Measurements from ENCODE around the gene FAM170A. TPM values are rescaled to one million over a fixed set of nuclear protein-coding genes. Genes with fewer than 3 reads are reported as not detected.

Gene FAM170A
- total RNA-seq, 1 donor from 2014 or later, result not detected

GRCh38 chr5:119651486-119651885 is 22.1 kb downstream of the FAM170A start:
- H3K4me1 Mint-ChIP-seq, result no peaks in the 10 kb centered on the region
- H3K9me3 Mint-ChIP-seq, result no peaks in the 10 kb centered on the region
- CTCF ChIA-PET, result no interaction called here
- H3K27ac Mint-ChIP-seq, result no peak overlapping the region
- ATAC-seq (ENCODE audit: low read depth) (no peak), DNase-seq (no peak)
- peaks cover 7% of the 10 kb centered on the region for H3K27me3 Mint-ChIP-seq
- intact Hi-C loops (cut with micrococcal nuclease), result no loop called here
- POLR2A ChIA-PET, result no interaction called here
- no peak overlapping the region for H3K4me3 Mint-ChIP-seq
- H3K36me3 Mint-ChIP-seq (ENCODE audit: low read depth), result no peaks in the 10 kb centered on the region
- no peak for TF ChIP-seq CTCF (IDR thresholded peaks at IDR 0.05)

- Mint-ChIP-seq H3K4me3 (no peak overlapping the region), H3K27me3 (peaks cover 4% of the 10 kb centered on the region), H3K27ac (no peak overlapping the region), H3K9me3 (no peaks in the 10 kb centered on the region), H3K36me3 (ENCODE audit: low read depth) (no peaks in the 10 kb centered on the region), H3K4me1 (no peaks in the 10 kb centered on the region)
- no peak for TF ChIP-seq CTCF (IDR thresholded peaks at IDR 0.05)
- ChIA-PET POLR2A (no interaction called here), CTCF (no interaction called here)
- DNase-seq (no peak), ATAC-seq (ENCODE audit: low read depth) (no peak)
- intact Hi-C loops (cut with micrococcal nuclease), result no loop called here
These were observed 25.7 kb downstream of the FAM170A start for GRCh38 chr5:119655061-119655460.

GRCh38 chr5:119656023-119656422 is 26.7 kb downstream of the FAM170A start:
- no peak for TF ChIP-seq CTCF (IDR thresholded peaks at IDR 0.05)
- ATAC-seq (ENCODE audit: low read depth), result no peak
- H3K4me1 Mint-ChIP-seq, result no peaks in the 10 kb centered on the region
- intact Hi-C loops (cut with micrococcal nuclease), result no loop called here
- no peak for DNase-seq
- no peaks in the 10 kb centered on the region for H3K27me3 Mint-ChIP-seq
- H3K4me3 Mint-ChIP-seq, result no peak overlapping the region
- ChIA-PET CTCF (no interaction called here), POLR2A (no interaction called here)
- H3K36me3 Mint-ChIP-seq (ENCODE audit: low read depth), result no peaks in the 10 kb centered on the region
- no peaks in the 10 kb centered on the region for H3K9me3 Mint-ChIP-seq
- no peak overlapping the region for H3K27ac Mint-ChIP-seq

DNA sequence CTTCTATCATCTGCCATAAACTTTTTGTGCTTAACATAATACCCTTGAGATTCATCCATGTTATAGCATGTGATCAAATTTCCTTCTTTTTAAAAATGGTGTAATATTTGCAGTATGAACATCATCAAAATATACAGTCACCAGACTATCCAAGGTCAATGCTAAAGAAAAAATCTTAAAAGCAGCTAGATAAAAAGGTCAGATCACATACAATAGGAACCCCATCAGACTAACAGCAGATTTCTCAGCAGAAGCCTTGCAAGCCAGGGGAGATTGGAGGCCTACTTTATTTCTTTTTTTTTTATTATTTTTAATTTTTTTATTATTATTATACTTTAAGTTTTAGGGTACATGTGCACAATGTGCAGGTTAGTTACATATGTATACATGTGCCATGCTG is 37.2 kb downstream of the FAM170A start:
- CTCF ChIA-PET, result no interaction called here
- Mint-ChIP-seq H3K27me3 (no peaks in the 10 kb centered on the region), H3K27ac (no peak overlapping the region), H3K36me3 (ENCODE audit: low read depth) (no peaks in the 10 kb centered on the region), H3K4me3 (no peak overlapping the region), H3K4me1 (no peaks in the 10 kb centered on the region), H3K9me3 (peaks cover 8% of the 10 kb centered on the region)
- intact Hi-C loops (cut with micrococcal nuclease), result no loop called here
- POLR2A ChIA-PET, result no interaction called here
- ATAC-seq (ENCODE audit: low read depth) (no peak), DNase-seq (no peak)
- TF ChIP-seq CTCF (IDR thresholded peaks at IDR 0.05), result no peak

- intact Hi-C loops (cut with micrococcal nuclease), result no loop called here
- Mint-ChIP-seq H3K4me1 (no peaks in the 10 kb centered on the region), H3K27ac (no peak overlapping the region), H3K36me3 (ENCODE audit: low read depth) (no peaks in the 10 kb centered on the region), H3K4me3 (no peak overlapping the region), H3K9me3 (no peaks in the 10 kb centered on the region), H3K27me3 (no peaks in the 10 kb centered on the region)
- CTCF ChIA-PET, result no interaction called here
- TF ChIP-seq CTCF (IDR thresholded peaks at IDR 0.05), result no peak
- no peak for ATAC-seq (ENCODE audit: low read depth)
- POLR2A ChIA-PET, result no interaction called here
- no peak for DNase-seq
These were observed 49.1 kb downstream of the FAM170A start for GRCh38 chr5:119678351-119679028.
